Measurements from ENCODE around the gene SMG9.

The SMG9 gene, protein sequence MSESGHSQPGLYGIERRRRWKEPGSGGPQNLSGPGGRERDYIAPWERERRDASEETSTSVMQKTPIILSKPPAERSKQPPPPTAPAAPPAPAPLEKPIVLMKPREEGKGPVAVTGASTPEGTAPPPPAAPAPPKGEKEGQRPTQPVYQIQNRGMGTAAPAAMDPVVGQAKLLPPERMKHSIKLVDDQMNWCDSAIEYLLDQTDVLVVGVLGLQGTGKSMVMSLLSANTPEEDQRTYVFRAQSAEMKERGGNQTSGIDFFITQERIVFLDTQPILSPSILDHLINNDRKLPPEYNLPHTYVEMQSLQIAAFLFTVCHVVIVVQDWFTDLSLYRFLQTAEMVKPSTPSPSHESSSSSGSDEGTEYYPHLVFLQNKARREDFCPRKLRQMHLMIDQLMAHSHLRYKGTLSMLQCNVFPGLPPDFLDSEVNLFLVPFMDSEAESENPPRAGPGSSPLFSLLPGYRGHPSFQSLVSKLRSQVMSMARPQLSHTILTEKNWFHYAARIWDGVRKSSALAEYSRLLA

DNA sequence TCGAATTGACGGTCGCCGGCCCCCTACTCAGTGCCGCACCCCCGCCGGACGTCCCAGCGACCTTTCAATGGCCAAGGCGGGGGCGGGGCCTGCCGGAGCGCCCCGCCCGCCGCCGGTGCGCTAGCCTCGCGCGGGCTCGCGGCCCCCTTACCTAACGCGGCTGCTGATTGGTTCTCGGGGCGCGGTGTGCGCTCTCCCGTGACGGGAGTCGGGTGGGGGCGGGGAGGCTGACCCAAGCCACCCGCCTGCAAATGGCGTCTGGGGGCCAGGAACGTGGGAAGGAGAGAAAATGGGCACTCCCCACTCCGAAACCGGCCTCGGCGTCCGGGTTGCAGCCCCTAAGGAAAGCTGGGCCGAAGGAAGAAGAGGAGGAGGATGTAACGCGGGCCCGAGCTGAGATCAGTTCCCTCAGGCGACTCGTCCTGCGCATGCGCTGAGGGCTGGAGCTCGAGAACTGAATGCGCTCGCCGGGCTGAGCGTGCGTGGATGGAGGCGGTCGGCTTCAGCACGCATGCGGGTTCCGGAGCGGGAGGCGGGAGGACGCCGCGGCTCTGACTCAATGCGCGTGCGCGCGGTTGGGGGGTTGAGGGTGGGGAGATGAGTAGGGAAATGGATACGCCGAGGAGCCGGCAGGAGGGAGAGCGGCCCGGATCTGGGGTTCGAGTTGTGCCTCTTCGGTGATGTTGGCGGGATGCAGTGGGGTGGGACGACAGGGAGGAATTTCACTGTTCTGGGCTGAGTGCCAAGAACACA is at the start of gene SMG9:
Gene SMG9, minus strand, starts transcription at position 460 of the 753 bp plus-strand sequence. CDS start 4,221 bp downstream, outside the sequence.
- FAIRE-seq (peak; percentile 17), DNase-seq (ENCODE audit: low spot score) (peak; percentile 96)

DNA sequence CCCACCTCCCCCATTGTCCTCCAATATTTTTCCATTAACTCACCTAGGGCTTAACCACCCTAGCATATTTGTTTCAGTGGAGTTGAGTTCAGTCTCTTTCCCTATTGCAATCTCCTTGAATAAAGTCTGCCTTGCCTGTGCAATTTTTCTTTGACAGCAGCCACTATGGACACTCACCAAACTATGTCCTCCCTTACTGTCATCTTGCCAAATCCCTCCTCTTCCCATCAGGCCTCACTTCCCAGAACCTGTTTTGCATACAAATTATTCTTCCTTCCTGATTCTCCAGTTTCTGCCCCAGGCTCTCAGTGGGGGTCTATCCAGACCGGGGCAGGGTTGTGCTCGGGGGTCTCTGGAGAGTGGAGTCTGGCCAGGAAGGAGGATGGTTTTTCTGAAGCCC is 49.7 kb upstream of the SMG9 start:
- FAIRE-seq (no peak), DNase-seq (ENCODE audit: low spot score) (no peak)

DNA sequence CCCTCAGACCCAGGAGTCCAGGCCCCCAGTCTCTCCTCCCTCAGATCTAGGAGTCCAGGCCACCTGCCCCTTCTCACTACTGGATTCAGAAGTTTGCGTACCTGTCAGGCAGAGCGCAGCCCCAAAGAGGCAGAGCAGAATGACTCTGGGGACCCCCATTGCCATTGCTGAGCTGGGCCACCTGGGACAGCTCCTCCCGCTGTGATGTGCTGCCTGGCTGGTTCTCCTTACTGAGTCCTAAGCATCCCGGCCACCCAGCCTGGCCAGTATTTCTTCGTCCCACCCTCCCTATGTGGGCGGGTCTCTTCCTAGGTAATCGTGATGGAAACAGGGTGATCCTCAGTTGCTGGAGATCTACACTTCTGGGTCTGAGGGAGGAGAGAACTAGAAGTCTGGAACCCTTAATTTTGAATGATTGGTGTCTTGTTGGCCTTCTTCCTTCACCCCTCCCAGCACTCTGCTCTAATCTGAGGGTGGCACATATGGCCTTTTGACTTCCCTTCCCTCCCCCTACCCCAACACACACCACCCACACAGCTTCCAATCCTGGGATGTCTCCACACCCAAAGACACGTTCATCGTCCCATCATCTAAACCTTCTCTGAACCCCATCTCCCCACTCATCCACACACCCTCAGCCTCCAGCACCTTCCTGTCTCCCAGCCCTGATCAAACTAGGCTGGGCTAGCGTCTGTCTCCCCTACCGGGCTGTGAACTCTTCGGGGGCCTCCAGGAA is 47.6 kb upstream of the SMG9 start, which contains the start of gene LYPD5:
Gene LYPD5, minus strand, starts transcription at position 232 of the 736 bp plus-strand sequence. Its CDS starts 67 bp downstream, at position 165.
- FAIRE-seq (no peak), DNase-seq (ENCODE audit: low spot score) (no peak)

DNA sequence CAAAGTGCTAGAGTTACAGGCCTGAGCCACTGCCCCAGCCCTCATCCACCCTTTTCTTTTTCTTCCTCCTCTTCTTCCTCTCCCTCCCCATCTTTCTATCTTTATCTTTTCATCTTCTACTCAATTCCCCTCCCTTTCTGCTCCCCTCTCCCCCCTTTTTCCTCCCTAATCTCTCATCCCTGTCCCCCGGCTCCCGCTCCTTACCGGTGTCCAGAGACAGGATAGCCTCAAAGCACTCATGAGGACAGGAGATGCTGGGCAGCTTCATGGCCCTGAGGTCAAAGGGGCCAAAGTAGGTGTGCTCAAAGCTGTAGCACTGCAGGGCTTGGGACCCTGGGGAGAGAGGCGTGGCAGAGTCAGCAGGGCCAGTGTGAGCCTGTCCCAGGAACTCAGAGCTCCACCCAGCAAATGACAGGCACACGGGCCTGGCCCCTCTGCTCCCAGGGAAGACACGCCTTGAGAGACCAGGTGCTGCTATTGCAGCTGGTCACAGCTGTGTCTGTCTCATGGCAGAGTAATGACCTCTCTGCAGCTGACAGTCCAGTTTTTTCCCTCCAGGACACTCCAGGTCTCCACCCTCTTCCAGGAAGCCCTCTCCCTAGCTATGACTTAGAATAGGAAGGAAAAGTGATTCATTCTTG is 44.9 kb upstream of the SMG9 start:
- DNase-seq (ENCODE audit: low spot score) (no peak), FAIRE-seq (no peak)

DNA sequence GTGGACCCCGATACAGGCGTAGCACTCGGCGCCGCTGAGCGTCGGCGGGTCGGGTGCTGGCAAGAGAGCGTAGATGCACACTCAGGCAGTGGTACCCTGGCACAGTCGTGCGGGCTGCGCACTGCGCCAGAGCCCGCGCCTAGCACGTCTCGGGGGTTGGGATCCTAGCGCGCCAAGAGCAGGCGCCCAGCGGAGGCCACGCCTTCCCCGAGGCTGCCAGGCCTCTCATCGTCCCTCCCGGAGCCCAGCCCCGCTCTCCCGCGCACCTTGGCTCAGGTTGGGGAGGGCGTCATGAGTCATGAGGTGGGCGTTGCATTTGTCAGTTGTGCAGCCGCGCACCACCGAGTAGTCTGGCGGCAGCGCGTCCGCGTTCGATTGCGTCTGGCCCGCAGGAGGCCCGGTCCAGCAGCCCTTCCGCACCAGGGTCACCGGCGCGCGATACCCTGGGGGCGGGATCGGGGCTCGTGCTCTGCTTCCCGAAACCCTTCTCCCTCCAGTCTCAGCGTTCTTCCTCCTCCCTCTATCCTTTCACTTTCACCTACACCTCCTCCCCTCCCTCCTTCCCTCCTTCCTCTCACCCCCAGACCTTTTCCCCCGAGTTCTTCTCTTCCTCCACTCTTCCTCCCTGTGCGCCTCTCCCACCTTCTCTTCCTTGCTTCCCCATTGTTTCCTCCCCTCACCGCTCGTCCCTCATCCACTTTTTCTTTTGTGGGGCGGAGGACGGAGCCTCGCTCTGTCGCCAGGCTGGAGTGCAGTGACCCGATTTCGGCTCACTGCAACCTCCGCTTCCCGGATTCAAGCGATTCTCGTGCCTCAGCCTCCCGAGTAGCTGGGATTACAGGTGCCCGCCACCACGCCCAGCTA is 44.0 kb upstream of the SMG9 start:
- no peak for FAIRE-seq

DNA sequence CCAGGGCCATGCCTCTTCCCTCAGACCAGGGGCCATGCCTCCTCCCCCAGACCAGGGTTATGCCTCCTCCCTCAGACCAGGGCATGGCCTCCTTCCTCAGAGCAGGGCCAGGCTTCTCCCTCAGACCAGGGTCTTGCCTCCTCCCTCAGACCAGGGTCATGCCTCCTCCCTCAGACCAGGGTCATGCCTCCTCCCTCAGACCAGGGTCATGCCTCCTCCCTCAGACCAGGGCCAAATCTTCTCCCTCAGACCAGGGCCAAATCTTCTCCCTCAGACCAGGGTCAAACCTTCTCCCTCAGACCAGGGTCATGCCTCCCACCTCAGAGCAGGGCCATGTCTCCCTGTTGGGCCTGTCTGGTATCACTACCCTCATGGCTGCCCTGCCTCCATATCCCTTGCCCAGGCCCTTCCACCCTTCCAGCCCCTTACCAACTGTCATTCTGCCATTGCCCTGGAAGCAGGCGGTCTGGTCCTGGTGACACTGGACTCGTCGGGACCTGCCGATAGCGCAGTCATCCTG is 43.3 kb upstream of the SMG9 start:
- no peak for FAIRE-seq
- DNase-seq (ENCODE audit: low spot score): no peak

More for the DNA sequence above, 44.0 kb upstream of the SMG9 start:
- DNase-seq (ENCODE audit: low spot score): no peak

DNA sequence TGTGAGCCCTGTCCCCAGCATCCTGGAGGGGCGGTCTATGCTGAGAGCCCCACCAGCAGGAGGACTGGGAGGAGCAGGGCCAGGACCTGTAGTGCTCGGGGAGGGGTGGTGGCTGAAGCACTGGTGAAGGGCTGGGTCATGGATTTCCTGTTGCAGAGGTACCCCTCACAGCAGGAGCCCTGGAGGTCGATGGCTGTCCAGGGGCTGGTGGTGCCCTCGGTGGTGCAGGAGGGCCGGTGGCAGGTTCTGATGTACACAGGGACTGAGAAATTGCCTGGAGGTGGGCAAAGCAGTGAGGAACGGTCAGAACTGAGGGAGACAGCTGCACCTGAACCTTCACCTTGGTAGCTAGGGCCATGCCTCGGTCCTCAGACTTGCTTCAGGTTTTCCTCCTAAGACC is 42.8 kb upstream of the SMG9 start:
- DNase-seq (ENCODE audit: low spot score): no peak

DNA sequence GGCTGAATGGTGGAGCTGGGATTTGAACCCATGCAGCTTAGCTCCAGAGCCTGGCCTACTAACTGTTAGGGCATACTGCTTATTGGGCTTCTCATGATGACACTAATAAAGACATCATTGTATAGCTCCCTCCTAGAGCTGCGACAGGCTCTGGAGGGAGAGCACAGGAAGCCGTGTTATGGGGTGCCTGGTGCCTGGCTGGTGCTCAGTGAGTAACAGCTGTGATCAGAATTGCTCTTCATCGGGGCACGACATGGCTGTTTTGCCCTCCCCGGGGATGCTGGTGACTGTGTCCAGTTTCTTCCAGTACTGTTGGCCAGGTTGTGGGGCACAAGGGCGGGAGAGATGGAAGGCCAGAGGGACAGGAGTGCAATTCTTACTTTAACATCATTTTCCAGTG is 42.4 kb upstream of the SMG9 start:
- FAIRE-seq: no peak

More for the DNA sequence above, 42.8 kb upstream of the SMG9 start:
- FAIRE-seq: no peak

DNA sequence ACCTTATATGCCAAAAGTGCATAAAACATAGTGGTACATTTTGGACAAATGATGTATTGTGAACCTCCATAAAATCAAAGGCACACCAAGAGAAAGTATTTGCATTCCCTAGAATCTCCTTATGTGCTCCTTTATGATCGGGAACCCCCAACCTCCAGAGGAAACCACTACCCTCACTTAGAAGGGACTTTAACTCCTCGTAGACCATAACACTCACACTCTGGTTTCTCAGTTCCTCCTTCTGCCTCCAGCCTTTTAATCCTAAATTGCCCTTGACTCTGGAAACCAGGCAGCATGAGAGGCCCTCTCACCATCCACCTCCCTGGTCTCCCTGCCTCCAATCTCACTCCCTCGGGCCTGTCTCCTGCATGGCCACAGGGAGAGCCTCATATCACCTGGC is 35.8 kb upstream of the SMG9 start:
- DNase-seq (ENCODE audit: low spot score) (no peak), FAIRE-seq (no peak)

More for the DNA sequence above, 42.4 kb upstream of the SMG9 start:
- DNase-seq (ENCODE audit: low spot score): no peak

DNA sequence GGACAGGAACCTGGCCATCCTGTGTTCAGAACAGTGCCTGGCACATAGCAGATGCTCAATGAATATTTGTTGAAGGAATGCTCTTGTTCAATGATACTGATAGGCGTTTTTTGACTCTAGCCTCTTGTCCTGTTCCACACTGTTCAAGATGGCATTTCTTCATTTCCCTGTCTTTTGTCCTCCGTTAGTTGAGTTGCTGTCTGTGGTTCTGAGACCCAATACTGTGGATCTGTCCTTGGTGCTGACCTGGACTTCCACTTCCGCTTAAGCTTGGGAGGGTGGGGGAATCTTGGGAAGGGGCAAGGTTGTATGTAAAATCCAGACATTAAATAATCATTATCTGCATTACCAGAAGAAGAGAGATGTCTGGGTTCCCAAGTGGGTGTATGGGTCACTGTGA is 34.3 kb upstream of the SMG9 start:
- FAIRE-seq: peak; percentile 61
- DNase-seq (ENCODE audit: low spot score): peak; percentile 48

DNA sequence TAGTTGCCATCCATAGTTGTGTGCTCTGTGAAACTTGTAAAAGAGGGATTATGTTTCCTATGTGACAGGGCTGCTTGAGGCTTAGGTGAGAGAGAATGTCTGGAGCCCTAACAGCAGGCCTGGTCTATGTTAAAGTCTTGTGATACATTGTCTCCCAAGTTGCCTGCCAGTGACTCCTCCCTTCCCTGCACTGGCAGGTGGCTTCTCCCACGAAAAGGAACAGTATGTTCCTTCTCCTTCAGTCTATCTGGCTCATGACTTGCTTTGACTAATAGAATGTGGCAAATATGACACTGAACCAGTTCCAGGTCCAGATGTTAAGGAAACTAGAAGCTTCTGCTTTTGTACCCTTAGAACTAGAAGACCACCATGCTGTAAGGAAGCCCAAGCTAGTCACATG is 31.9 kb upstream of the SMG9 start:
- DNase-seq (ENCODE audit: low spot score) (no peak), FAIRE-seq (no peak)

DNA sequence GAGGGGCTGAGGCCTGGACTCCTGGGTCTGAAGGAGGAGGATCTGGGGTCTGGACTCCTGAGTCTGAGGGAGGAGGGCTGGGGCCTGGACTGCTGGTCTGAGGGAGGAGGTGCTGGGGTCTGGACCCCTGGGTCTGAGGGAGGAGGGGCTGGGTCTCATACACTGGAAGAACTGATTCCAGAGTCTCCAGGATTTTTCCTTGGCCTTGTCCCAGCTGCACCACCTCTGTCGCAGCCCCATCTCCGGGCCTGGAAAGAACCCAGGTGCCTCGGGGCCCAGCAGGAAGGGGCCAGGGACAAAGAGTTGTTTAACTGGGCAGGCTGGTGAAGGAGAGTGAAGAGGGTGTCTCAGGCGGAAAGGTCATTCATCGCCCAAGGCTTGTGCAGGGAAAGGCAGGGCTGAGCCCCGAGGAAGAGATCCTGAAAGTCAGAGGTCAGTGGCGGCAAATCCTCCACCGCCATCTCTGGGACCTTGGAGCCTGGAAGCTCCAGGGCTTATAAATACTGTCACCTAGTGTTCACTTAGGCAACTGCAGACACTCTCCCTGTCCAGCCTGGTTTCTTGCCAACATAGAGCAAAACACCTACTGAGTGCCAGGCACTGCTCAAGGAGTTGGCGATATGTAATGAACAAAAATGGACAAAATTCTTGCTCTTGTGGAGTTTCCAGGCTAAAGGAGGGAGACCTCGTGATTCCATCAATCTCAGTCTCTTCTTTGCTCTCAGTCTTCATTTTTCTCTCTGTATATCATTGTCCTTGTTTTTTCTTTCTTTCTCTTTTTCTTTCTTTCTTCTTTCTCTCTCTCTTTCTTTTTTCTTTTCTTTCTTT is 30.4 kb upstream of the SMG9 start:
- DNase-seq (ENCODE audit: low spot score) (peak; percentile 73), FAIRE-seq (no peak)

DNA sequence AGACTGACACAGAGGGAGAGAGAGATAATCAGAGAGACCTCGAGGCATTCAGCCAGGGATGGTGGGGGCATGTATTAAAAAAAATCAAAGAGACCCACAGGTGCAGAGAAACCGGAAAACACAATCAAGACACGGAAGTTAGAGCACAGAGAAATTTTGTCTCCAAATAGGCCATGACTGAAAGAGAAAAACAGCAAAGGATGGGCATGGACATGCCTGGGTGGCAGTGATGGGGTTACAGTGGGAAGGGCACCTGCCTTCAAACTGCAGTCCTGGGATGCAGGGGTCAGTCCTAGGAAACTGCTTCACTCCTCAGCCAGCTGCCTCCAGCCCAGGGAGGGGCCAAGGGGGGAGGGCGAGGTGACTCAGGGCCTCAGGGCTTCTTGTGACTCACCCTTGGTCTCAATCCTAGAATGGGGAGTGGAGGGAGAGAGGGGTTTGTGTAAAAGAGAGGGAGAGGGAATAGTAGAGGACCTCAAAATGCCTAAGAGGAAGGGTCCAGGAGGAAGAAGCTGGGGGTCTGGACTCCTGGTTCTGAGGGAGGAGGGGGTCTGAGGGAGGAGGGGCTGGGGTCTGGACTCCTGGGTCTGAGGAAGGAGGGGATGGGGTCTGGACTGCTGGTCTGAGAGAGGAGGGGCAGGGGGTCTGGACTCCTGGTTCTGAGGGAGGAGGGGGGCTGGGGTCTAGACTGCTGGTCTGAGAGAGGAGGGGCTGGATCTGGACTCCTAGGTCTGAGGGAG is 29.6 kb upstream of the SMG9 start:
- FAIRE-seq (peak; percentile 9), DNase-seq (ENCODE audit: low spot score) (peak; percentile 89)

DNA sequence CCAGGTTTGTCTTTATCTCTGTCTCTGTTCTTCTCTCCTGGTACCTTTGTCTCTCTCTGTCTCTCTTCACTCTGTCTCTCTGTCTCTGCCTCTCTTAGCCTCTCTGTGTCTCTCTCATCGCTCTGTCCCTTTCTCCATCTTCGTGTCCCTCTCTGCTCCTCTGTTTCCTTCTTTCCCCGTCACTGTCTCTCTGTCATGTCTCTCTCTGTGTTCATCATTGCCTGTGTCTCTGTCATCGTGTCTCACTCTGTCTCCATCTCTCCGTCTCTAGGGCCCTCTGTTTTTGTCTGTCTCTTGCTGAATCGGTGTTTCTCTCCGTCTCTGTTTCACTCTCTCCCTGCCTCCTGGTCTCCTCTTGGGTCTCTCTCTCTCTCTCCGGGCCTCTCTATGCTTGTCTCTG is 28.9 kb upstream of the SMG9 start:
- DNase-seq (ENCODE audit: low spot score): no peak

DNA sequence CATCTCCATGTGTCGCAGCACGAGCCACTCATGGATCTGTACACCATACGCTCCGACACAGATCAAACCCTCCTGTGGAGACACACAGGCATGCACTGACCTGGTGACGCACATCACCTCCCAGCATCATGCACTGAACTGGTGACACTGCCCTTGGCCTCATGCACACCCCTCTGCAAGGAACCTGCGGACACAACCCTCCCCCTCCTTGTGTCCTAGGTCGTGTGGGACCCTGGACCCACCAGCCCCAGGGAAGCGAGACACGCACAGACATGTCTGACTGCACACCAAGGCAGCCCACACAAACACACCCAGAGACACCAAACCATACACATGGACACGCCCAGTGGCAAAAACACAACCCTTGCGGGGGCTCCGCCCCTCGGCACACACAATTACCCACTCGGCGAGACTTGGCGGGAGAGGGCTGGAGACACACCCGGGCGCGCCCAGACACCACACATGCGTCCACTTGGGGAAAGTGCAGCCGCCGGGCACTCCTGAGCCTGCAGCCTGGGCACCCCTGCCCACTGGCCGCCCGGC is 28.0 kb upstream of the SMG9 start:
- no peak for FAIRE-seq
- DNase-seq (ENCODE audit: low spot score): no peak

More for the DNA sequence above, 28.9 kb upstream of the SMG9 start:
- no peak for FAIRE-seq

DNA sequence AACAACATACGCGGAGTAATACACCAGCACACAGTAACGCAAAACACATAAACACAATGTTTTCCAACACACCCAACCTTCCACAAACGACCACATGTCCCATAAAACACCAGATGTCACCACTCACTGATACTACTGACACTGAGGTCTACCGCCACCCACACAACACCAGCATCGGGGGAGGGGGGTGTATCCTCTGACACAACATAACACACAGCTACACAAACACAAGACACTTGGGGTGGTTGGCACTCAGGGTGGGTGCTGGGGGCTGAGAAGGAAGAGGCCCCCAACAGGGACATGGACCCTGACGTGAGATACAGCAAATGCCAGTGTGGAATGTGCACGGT is 27.5 kb upstream of the SMG9 start:
- FAIRE-seq: no peak

DNA sequence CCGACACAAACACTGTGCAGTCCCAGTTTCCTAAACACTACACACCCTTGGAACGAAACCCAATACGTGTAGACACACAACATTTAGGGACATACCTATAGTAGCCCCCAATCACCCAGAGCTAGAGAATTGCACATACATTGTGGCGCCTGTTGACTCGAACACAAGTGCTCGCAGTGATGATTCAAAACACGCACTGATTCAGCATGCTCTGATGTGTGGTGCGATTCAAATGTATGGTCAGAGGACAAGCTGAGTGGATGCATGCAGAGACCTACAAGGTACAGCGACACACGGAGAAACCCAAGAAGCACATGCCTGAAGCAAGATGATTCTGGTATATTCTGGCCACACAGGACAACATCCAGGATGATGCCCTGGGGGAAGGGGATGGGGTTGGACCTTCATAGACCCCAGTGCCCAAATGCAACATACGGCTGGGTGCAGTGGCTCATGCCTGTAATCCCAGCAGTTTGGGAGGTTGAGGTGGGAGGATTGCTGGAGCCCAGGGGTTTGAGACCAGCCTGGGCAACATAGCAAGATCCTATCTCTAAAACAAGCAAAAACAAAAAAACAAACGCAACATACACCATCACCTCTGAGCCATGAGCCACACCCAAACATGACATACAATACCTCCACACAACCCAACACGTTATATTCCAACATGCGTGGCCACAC is 27.0 kb upstream of the SMG9 start:
- no peak for FAIRE-seq

More for the DNA sequence above, 27.5 kb upstream of the SMG9 start:
- no peak for DNase-seq (ENCODE audit: low spot score)

More for the DNA sequence above, 27.0 kb upstream of the SMG9 start:
- DNase-seq (ENCODE audit: low spot score): no peak
